Neural progenitor cell (in vitro differentiated cells): ENCODE data around the gene TEAD1.

Source experiments
- CTCF ChIP-seq: fragments of 200-600 bp; sonication (generic); IDR thresholded peaks from 2 replicates; pipeline ENCODE4 v1.5.1; 2017; ENCODE audit warnings: antibody characterized with exemption, mild to moderate bottlenecking
- EZH2 ChIP-seq: fragments of 200-600 bp; sonication (generic); IDR thresholded peaks from 2 replicates; pipeline ENCODE4 v1.6.1; 2017; ENCODE audit warnings: antibody characterized with exemption, mild to moderate bottlenecking, moderate library complexity
- EZH2phosphoT487 ChIP-seq: fragments of 200-600 bp; sonication (generic); IDR thresholded peaks from 2 replicates; pipeline ENCODE4 v1.6.1; 2017; ENCODE audit warnings: antibody characterized with exemption

DNA sequence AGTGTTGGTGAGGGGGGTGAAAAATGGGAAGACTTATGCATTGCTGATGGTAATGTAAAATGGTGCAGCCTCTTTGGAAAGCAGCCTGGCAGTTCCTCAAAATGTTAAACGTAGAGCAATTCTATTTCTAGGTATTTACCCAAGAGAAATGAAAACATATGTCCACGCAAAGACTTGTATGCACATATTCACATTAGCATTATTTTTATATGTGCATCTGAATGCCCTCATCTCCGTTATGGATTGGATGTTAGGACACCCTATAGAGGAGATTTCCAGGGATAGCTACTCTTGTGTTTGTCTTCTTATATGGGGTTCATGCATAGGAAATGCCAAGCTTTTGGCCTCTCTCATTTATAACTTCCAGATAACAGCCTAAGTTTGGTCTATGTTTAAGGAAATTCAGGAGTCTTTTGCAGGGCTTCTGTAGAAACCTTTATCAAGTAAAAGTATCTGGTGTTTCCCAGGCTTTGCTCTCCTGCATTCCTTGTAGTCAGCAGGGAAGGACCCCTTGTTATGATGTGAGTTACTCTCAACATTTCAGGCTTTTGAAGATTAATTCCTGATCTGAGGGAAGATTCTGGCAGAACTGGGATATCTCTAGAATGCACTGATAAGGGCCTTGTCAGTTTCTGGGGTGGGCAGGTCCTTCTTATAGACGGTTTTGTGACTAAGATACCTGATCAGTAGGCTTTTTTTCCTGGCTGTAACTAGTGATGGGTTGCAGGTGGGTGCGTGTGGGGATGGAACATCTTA, 116.8 kb downstream of the TEAD1 start:
- no peak for TF ChIP-seq CTCF
- no peak for TF ChIP-seq EZH2
- no peak for TF ChIP-seq EZH2phosphoT487
